Adipocyte (in vitro differentiated cells): ENCODE data around the gene MYBPC2.

Experiments used
- DNase-seq: peaks from one replicate; pipeline ENCODE4 v3.0.0-alpha.2; 2015; ENCODE audit warnings: low read depth
- H3K27me3 ChIP-seq: replicated peaks from 2 replicates; pipeline ENCODE4 v1.7.0; 2013; ENCODE audit warnings: mild to moderate bottlenecking, low read length, moderate library complexity; ENCODE audit not compliant: control insufficient read depth, insufficient read depth
- H3K36me3 ChIP-seq: 2 replicates; pipeline ENCODE4 v1.7.0; 2013; ENCODE audit warnings: low read length, mild to moderate bottlenecking, moderate library complexity; ENCODE audit not compliant: control insufficient read depth, insufficient read depth, severe bottlenecking
- H3K4me1 ChIP-seq: 2 replicates; pipeline ENCODE4 v1.7.0; 2013; ENCODE audit warnings: mild to moderate bottlenecking, low read length, moderate library complexity; ENCODE audit not compliant: control insufficient read depth, insufficient read depth
- H3K4me3 ChIP-seq: 2 replicates; pipeline ENCODE4 v1.7.0; 2013; ENCODE audit warnings: mild to moderate bottlenecking, low read length, moderate library complexity
- H3K9ac ChIP-seq: 2 replicates; pipeline ENCODE4 v1.7.0; 2013; ENCODE audit warnings: mild to moderate bottlenecking, low read length, moderate library complexity
- H3K9me3 ChIP-seq: 2 replicates; pipeline ENCODE4 v1.7.0; 2013; ENCODE audit warnings: mild to moderate bottlenecking, low read length, moderate library complexity; ENCODE audit not compliant: control insufficient read depth

Gene MYBPC2

GRCh38 chr19:50422397-50423278 lies 10.1 kb upstream of the MYBPC2 start:
- H3K27me3 ChIP-seq, result peaks cover 41% of the 10 kb centered on the region
- no peaks in the 10 kb centered on the region for H3K4me1 ChIP-seq
- H3K36me3 ChIP-seq, result no peaks in the 10 kb centered on the region
- no peak overlapping the region for H3K4me3 ChIP-seq
- DNase-seq, result no peak
- H3K9me3 ChIP-seq, result peaks cover 2% of the 10 kb centered on the region
- H3K9ac ChIP-seq, result no peak overlapping the region

GRCh38 chr19:50423279-50424113 lies 9.2 kb upstream of the MYBPC2 start:
- DNase-seq, result no peak
- H3K9me3 ChIP-seq, result peaks cover 2% of the 10 kb centered on the region
- no peak overlapping the region for H3K9ac ChIP-seq
- peaks cover 3% of the 10 kb centered on the region for H3K4me1 ChIP-seq
- no peak overlapping the region for H3K4me3 ChIP-seq
- H3K27me3 ChIP-seq, result peaks cover 42% of the 10 kb centered on the region
- H3K36me3 ChIP-seq, result no peaks in the 10 kb centered on the region

GRCh38 chr19:50425581-50425980 lies 7.1 kb upstream of the MYBPC2 start:
- H3K9me3 ChIP-seq, result peaks cover 2% of the 10 kb centered on the region
- DNase-seq, result no peak
- no peak overlapping the region for H3K4me3 ChIP-seq
- peaks cover 31% of the 10 kb centered on the region for H3K27me3 ChIP-seq
- no peak overlapping the region for H3K9ac ChIP-seq
- H3K4me1 ChIP-seq, result peaks cover 3% of the 10 kb centered on the region
- no peaks in the 10 kb centered on the region for H3K36me3 ChIP-seq

GRCh38 chr19:50427318-50427925 lies 5.3 kb upstream of the MYBPC2 start:
- no peaks in the 10 kb centered on the region for H3K9me3 ChIP-seq
- peak overlapping the region; percentile 10 for H3K9ac ChIP-seq
- peaks cover 6% of the 10 kb centered on the region for H3K4me1 ChIP-seq
- H3K36me3 ChIP-seq, result no peaks in the 10 kb centered on the region
- no peak for DNase-seq
- H3K4me3 ChIP-seq, result no peak overlapping the region
- peaks cover 35% of the 10 kb centered on the region for H3K27me3 ChIP-seq

GRCh38 chr19:50427997-50428425 lies 4.7 kb upstream of the MYBPC2 start:
- H3K9ac ChIP-seq, result peak overlapping the region; percentile 10
- no peaks in the 10 kb centered on the region for H3K36me3 ChIP-seq
- H3K4me3 ChIP-seq, result peak overlapping the region; percentile 28
- peaks cover 38% of the 10 kb centered on the region for H3K27me3 ChIP-seq
- no peaks in the 10 kb centered on the region for H3K9me3 ChIP-seq
- DNase-seq, result peak; percentile 69
- H3K4me1 ChIP-seq, result peaks cover 6% of the 10 kb centered on the region

- no peak overlapping the region for H3K4me3 ChIP-seq
Observed at GRCh38 chr19:50428772-50429463, 3.8 kb upstream of the MYBPC2 start.

GRCh38 chr19:50430888-50431342 lies 1.8 kb upstream of the MYBPC2 start:
- Histone ChIP-seq H3K36me3 (no peaks in the 10 kb centered on the region), H3K4me1 (peaks cover 6% of the 10 kb centered on the region), H3K9ac (no peak overlapping the region), H3K27me3 (peaks cover 52% of the 10 kb centered on the region), H3K4me3 (peak overlapping the region; percentile 70), H3K9me3 (no peaks in the 10 kb centered on the region)
- no peak for DNase-seq

More at GRCh38 chr19:50428772-50429463, 3.8 kb upstream of the MYBPC2 start:
- DNase-seq, result no peak
- Histone ChIP-seq H3K27me3 (peaks cover 38% of the 10 kb centered on the region), H3K9ac (no peak overlapping the region), H3K4me1 (peaks cover 6% of the 10 kb centered on the region), H3K9me3 (no peaks in the 10 kb centered on the region), H3K36me3 (no peaks in the 10 kb centered on the region)

- peaks cover 57% of the 10 kb centered on the region for H3K27me3 ChIP-seq
- no peaks in the 10 kb centered on the region for H3K9me3 ChIP-seq
- H3K4me1 ChIP-seq, result peaks cover 6% of the 10 kb centered on the region
- H3K4me3 ChIP-seq, result peak overlapping the region; percentile 70
- peak; percentile 89 for DNase-seq
- H3K36me3 ChIP-seq, result no peaks in the 10 kb centered on the region
- H3K9ac ChIP-seq, result no peak overlapping the region
Observed at GRCh38 chr19:50431343-50432220, 1.1 kb upstream of the MYBPC2 start.

GRCh38 chr19:50433201-50434180 lies 799 bp downstream of the MYBPC2 start:
- no peak overlapping the region for H3K9ac ChIP-seq
- H3K9me3 ChIP-seq, result no peaks in the 10 kb centered on the region
- H3K4me3 ChIP-seq, result no peak overlapping the region
- no peaks in the 10 kb centered on the region for H3K36me3 ChIP-seq
- H3K4me1 ChIP-seq, result peaks cover 2% of the 10 kb centered on the region
- H3K27me3 ChIP-seq, result peaks cover 59% of the 10 kb centered on the region
- no peak for DNase-seq
